Stimulated activated CD4-positive, alpha-beta T cell treated with anti-CD3 and anti-CD28 coated beads, Interleukin-1b, Interleukin-23, amount 100 ng/mL, for 4 hours (primary cell): Measurements from ENCODE around the gene CBX5.
"Not testable (repeated sequence)": the region's sequence is repeated elsewhere in the genome, so short reads cannot be mapped to it uniquely, and the experiment has no call there.

Source experiments
- DNase-seq, 2 donors: peaks; one replicate each; pipeline ENCODE4 v3.0.0-alpha.2; 2020; ENCODE audit warnings: low read depth in 2 of 2

The CBX5 gene

DNA sequence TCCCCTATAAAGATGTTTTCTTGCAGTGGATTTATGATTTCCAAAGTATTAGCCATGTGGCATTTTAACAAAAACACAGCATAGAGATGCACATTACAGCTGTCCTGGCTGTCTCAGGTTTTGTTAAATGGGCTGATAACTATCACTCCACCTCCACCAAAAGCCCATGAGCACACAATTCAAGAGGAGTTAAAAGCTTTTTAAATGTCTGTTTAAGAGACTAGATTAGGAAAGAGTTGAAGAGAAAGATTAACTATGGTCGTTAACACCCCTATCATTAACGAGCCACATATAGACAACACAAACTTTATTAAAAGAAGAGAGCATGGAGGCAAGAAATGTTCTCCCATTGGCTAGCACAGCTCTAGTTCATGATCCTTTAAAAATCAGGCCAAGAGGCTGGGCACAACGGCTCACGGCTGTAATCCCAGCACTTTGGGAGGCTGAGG is 14.5 kb downstream of the CBX5 start:
- DNase-seq, result no peak

DNA sequence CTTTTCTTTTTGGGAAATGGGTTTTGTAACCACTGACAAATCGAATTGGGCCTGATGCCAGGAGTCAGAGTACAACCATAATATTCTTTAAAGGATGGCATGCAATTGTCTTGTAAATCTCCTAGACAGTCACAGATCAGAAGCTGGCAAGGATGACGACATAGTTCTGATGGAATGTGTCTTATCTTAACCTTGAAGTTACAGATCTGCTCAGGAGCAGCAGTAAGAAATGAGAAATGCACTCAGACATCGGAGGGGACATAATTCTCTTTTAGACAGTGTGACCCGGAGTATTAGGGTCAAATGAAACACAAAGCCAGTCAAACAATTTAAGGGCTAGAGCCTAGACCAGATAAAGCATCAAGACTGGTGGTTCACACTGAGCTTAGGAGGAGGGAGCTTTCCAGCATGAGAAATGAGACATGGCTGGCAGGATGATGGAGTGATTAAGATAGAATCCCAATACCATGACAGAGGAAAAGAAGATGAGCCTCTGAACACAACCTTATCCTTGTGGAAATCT is 17.5 kb downstream of the CBX5 start:
- no peak for DNase-seq

DNA sequence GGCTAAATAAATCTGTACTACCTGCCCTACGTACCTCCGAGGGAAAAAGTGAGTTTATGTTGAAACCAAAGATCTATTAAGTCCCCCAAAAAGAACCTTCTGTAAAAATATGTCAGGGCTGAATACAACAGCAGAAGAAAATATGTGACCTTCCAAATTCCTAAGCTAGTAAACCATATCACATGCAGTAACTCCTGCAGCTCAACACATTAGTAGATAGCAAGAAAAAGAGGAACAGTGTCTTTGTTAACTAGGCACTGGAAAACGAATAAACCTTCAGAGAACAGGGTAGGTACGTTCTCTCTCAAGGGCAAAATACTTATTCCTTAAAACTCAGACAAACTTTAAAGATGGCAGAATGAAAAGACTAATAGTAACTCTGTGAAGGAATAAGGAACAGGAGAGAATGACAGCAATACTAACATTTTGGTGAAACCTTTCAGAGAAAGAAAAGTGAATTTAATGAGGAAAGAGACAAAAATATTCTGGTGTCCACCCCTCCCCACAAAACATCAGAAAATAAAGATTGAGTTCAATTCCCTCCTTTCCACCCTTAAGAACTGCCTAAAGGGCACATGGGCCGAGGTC is 18.0 kb downstream of the CBX5 start:
- no peak for DNase-seq

- DNase-seq, result peak in 1 of 2 donors; percentile 15
Measured at GRCh38 chr12:54259194-54260011, 20.5 kb downstream of the CBX5 start.

DNA sequence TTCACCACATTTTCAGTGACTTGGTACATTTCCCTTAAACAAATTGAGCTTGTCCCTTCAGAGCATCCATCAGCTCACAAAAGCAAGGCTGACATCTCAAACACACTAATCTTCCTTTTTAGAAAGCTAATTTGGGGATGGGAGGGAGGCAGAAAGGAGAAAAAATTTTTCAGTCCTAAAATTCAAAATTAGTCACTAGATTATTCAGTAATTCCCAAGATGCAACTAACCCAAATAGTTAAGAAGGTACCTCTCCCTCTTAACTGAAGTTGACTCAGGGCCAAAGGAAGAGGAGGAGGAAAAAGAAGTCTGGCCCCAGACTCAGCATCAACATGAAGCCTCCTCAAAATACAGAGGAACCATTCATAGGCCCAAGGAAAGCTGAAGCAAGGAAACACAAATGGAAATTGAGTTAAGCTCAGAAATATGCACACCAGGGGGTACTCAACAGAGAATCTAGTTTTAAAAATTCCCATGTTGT is 21.7 kb downstream of the CBX5 start:
- no peak for DNase-seq

DNA sequence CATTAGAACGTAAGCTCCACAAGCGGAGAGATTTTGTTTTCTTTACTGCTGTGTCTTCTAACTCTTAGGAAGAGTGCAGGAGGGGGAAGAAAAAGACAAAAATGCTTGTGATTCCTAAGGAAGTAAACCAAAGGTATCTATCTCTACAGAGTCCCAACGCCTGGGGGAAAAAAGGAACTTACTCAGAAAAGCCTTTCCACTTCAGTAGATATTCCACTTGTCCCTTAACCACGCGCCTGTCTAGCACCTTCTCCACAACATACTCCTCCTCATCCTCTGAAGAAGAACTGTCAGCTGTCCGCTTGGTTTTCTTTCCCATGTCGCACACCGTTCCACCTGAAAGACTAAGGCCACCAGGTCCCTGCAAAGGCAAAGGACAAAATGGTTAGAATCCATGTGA is 22.6 kb downstream of the CBX5 start:
- DNase-seq, result no peak

GRCh38 chr12:54253240-54253639 is 26.7 kb downstream of the CBX5 start:
- DNase-seq, result no peak

DNA sequence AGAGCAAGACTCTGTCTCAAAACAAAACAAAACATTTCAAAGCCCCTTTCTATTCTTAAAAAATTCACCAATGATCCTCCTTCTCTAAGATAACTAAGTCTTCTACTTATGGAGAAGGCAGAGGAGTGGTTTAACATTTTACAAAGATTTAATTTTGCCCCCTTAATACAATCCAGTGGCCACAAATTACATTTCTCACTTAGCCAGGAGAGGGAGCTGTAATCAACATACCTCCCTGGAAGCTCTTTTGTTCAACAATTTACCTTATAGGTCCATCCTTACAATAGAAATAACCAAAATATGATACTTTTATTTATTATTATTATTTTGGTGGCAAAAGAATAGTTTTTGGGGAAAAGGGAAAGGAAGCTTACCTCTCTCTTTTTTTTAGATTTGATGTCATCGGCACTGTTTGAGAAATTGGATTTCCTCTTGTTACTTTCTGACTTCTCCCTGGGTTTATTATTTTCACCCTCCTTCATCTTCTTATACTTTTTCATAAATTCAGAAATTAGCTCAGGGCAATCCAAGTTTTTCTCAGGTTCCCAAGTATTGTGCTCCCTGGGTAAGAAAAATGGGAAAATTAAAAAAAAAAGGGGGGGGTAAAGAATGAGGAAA is 28.1 kb downstream of the CBX5 start:
- peak in 1 of 2 donors; percentile 13 for DNase-seq

- no peak for DNase-seq
Measured at GRCh38 chr12:54249489-54249888, 30.4 kb downstream of the CBX5 start.

- DNase-seq, result no peak
Measured at GRCh38 chr12:54246011-54246641, 33.8 kb downstream of the CBX5 start.

- DNase-seq, result no peak
Measured at GRCh38 chr12:54240971-54241588, 38.8 kb downstream of the CBX5 start.

DNA sequence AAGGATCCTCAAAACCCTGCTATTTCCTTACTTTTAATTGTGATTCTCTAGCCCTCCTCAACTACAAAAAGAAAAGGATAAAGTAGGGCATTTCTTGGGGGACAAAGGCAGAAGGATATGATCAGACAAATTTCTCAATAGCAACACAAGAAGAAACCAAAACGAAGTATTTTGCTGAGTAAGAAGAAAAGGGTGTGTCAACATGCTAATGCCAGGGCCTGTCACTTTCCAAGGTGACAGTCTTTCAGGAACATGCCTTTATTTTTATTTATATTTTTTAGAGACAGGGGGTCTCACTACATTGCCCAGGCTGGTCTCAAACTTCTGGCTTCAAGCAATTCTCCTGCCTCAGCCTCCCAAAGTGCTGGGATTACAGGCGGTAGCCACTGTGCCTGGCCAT is 39.8 kb downstream of the CBX5 start:
- no peak for DNase-seq

DNA sequence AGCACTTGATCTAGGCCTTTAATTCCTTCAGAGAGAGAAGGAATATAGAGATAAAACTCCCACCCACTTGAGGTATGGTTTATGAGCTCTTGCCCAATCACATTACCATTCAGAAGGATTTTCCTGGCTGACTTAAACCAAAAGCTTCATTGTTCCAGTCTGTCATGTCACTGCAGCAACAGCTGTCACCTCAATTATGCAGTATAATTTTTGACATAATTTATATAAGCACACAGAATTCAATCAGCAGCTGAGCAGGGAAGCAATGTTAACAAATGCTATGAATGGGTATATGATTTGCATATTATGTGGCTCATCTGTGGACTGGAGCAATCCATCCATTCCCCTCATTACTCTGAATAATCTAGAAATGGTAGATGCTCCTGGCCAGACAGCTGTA is 40.3 kb downstream of the CBX5 start:
- DNase-seq, result no peak

DNA sequence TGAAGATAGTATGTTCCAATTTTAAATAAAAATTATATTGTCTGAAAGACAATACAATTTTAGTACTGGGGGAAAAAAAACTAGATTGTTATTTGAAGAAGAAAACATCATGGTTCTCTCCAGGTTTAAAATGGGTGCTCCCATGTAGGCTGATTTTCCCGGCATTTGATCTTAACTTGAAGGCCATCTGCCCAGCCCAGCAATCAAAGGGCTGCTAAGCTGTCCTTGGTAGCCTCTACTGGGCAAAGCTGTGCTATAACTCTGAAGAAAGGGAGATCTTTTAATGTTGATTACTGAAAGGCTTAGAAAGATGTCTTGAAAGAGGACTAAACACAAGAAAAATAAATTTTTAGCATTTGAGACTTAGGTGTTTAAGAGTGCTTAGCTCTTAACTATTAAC is 41.4 kb downstream of the CBX5 start:
- no peak for DNase-seq

- DNase-seq, result no peak
Measured at GRCh38 chr12:54232790-54233189, 47.1 kb downstream of the CBX5 start.

GRCh38 chr12:54231269-54231668 is 48.7 kb downstream of the CBX5 start:
- DNase-seq, result not testable (repeated sequence)

DNA sequence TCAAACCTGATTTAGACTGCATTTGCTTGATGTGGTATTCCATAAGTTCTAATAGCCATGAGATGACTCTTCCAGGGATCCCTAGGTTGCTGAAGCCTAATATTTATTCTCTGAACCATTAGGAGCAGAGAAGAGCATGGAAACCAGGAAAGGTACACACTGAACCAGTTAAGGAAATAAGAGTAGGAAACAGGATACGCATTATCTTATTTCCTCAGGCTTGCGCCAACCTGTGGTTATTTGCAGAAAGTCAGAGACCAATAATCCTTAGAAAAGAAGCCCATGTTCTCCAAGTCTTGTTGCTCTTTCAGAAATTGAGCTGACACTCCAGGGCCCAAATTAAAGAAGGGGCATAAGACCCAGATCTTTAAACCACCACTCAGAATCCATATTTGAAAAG is 49.4 kb downstream of the CBX5 start:
- DNase-seq, result no peak

DNA sequence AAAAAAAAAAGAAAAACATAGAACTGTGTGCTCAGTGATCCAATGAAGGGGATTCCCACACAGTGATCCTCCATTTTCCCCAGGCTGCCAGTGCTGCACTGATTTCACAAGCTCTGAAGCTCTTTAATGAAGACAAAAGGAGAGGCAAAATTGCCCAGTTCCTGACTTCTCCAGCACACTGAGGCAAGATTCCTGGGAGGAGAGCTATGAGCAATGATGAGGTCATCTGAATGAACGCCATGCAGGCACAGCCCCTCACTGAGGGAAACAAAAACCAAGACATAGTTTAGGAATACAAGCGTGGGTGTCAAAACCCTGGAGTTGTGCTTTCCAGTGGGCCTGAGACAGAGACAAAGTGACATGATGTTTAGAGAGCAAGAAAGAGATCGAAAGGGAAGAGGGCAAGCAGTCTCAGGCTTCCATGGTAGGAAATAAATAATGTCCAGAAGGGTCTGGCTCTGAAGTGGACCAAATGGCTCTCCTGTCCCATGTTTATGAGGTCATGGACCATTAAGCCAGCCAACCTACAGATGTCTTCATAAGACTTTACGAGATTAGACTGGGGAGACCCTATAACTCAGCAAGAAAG is 50.2 kb downstream of the CBX5 start:
- DNase-seq, result no peak

DNA sequence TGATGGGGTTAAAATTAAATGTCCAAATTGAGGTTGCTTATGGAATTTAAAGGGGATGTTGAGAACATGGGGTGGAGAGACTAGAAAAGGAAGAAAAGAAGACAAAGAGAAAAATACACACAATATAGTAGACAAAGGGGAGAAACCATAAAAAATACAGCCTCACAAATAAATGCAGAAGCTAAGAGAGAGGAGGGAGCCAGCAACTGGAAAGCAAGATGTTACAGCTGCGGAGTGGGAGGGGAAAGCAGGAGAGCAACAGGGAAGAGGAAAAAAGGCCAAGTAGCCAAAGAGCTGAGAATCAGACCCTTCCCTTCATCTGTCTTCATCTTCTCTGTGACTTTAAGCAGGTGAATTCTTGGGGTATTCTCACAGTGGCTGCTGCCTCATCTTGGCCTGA is 51.5 kb downstream of the CBX5 start:
- DNase-seq, result no peak

DNA sequence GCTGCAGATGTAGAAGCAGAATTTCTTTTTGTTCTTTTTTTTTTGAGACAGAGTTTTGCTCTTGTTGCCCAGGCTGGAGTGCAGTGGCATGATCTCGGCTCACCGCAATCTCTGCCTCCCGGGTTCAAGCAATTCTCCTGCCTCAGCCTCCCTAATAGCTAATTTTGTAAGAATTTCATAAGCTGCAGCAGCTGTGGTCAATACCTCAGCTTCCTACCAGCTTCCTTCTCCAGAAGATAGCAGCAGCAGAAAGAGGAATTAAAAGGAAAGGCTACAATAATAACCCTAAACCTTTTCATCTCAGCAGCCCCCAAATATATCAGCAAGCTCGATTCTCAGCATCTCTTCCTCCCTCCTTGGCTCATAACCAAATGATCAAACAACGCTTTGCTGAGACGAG is 52.0 kb downstream of the CBX5 start:
- not testable (repeated sequence) for DNase-seq

GRCh38 chr12:54227376-54227775 is 52.5 kb downstream of the CBX5 start:
- no peak for DNase-seq
